ENCODE results near the gene XAB2.
"Not testable (repeated sequence)": the region's sequence is repeated elsewhere in the genome, so short reads cannot be mapped to it uniquely, and the experiment has no call there.

XAB2 gene

GRCh38 chr19:7648265-7649014 lies 19.1 kb upstream of the XAB2 start:
- DNase-seq, result no peak

GRCh38 chr19:7647156-7647555 lies 17.8 kb upstream of the XAB2 start:
- DNase-seq, result no peak

GRCh38 chr19:7646426-7646700 lies 17.0 kb upstream of the XAB2 start:
- DNase-seq, result no peak

GRCh38 chr19:7645656-7646425 lies 16.5 kb upstream of the XAB2 start:
- no peak for DNase-seq

GRCh38 chr19:7645163-7645562 lies 15.8 kb upstream of the XAB2 start:
- DNase-seq, result no peak

- DNase-seq, result no peak
Measured at GRCh38 chr19:7644550-7644877, 15.2 kb upstream of the XAB2 start.

- DNase-seq, result not testable (repeated sequence)
Measured at GRCh38 chr19:7643629-7644549, 14.5 kb upstream of the XAB2 start.

GRCh38 chr19:7643031-7643415 lies 13.7 kb upstream of the XAB2 start:
- DNase-seq, result no peak

GRCh38 chr19:7642295-7643030 lies 13.1 kb upstream of the XAB2 start:
- no peak for DNase-seq

- no peak for DNase-seq
Measured at GRCh38 chr19:7641290-7642276, 12.2 kb upstream of the XAB2 start.

- no peak for DNase-seq
Measured at GRCh38 chr19:7640803-7641202, 11.5 kb upstream of the XAB2 start.

GRCh38 chr19:7639863-7640348 lies 10.6 kb upstream of the XAB2 start:
- no peak for DNase-seq

- no peak for DNase-seq
Measured at GRCh38 chr19:7638802-7639465, 9.6 kb upstream of the XAB2 start.

- DNase-seq, result no peak
Measured at GRCh38 chr19:7637374-7638256, 8.3 kb upstream of the XAB2 start.

GRCh38 chr19:7636691-7637373 lies 7.5 kb upstream of the XAB2 start, which contains the start of gene STXBP2:
Gene STXBP2 (plus strand): TSS chr19:7637110. CDS start chr19:7637150, 40 bp downstream.
- no peak for DNase-seq

- no peak for DNase-seq
Measured at GRCh38 chr19:7636317-7636690, 7.0 kb upstream of the XAB2 start.

GRCh38 chr19:7635670-7636069 lies 6.3 kb upstream of the XAB2 start:
- no peak for DNase-seq

GRCh38 chr19:7633698-7634097 lies 4.4 kb upstream of the XAB2 start, which contains the start of gene PCP2:
Gene PCP2 (minus strand): TSS chr19:7633719. CDS start chr19:7633457, 262 bp downstream.
- DNase-seq, result no peak

Measured in right hindlimb (tissue), 1 donor.